HCT116 (cell line): ENCODE data around the gene ARL15. TPM values are rescaled to one million over a fixed set of nuclear protein-coding genes. Genes with fewer than 3 reads are reported as not detected.

Source experiments
- ATAC-seq: fragments of 200-7000 bp; cut with Tn5 transposase; 2 replicates; pipeline ENCODE4 v1.9.1; 2020; ENCODE audit warnings: mild to moderate bottlenecking, moderate library complexity
- BruUV-seq: library from RNA; stranded (reverse); fragments of 400-500 nt; replicated peaks from 2 replicates; lab custom pipeline; 2021; lab: Mats Ljungman, UMichigan
- CTCF ChIA-PET: fragments of 300-600 bp; sonication (Branson Sonifier 250); formaldehyde crosslinking; loops from one replicate; lab custom pipeline; 2021; ENCODE audit warnings: antibody characterized with exemption; lab: Charles Lee
- POLR2A ChIA-PET: fragments of 300-600, 350-600 bp; sonication (Branson Sonifier 250); formaldehyde crosslinking; loops from one replicate; lab custom pipeline; 2021; ENCODE audit warnings: antibody characterized with exemption; lab: Charles Lee
- RAD21 ChIA-PET, 2 experiments: fragments of 300-600 bp; sonication (Branson Sonifier 250); formaldehyde crosslinking; loops; one replicate each; lab custom pipeline; 2023; ENCODE audit warnings: low total read pairs in 2 of 2; ENCODE audit not compliant: uncharacterized antibody in 2 of 2, unreplicated experiment in 2 of 2, low non-redundant PET in 1 of 2; lab: Charles Lee
- DNase-seq: peaks from one replicate; pipeline ENCODE4 v3.0.0-alpha.2; 2010; ENCODE audit warnings: low read depth, low spot score
- H2AFZ ChIP-seq: fragments of 200-600 bp; shearing (Covaris generic), sonication (generic); 2 replicates; pipeline ENCODE4 v1.6.1; 2017; ENCODE audit warnings: low read depth, mixed run types, mixed read lengths, antibody characterized with exemption, low read length; ENCODE audit not compliant: poor library complexity, severe bottlenecking
- H3K27ac ChIP-seq: 2 replicates; pipeline ENCODE4 v1.5.1; 2012; ENCODE audit warnings: low read depth, low read length
- H3K27me3 ChIP-seq: fragments of 200-600 bp; sonication (generic); 2 replicates; pipeline ENCODE4 v1.6.1; 2016; ENCODE audit warnings: mixed run types, low read length, mixed read lengths; ENCODE audit not compliant: insufficient read depth
- H3K36me3 ChIP-seq, 2 experiments: fragments of 200-500 bp in 1 of 2; fragments of 200-600 bp in 1 of 2; sonication (Bioruptor generic) in 1 of 2; sonication (generic) in 1 of 2; 2 replicates each; pipeline versions ENCODE4 v1.5.1 to v1.6.1; 2014 to 2016; ENCODE audit warnings: low read length in 2 of 2, inconsistent platforms in 1 of 2, mixed read lengths in 1 of 2, mixed run types in 1 of 2; ENCODE audit not compliant: insufficient read depth in 2 of 2, control insufficient read depth in 1 of 2
- H3K4me1 ChIP-seq, 2 experiments: fragments of 200-600 bp in 1 of 2; sonication (generic) in 1 of 2; 2 replicates each; pipeline versions ENCODE4 v1.5.1 to v1.6.1; 2012 to 2017; ENCODE audit warnings: low read length in 2 of 2, inconsistent platforms in 1 of 2, mild to moderate bottlenecking in 1 of 2, mixed read lengths in 1 of 2, mixed run types in 1 of 2, moderate library complexity in 1 of 2; ENCODE audit not compliant: insufficient read depth in 2 of 2, control insufficient read depth in 1 of 2
- H3K4me2 ChIP-seq: fragments of 200-600 bp; sonication (generic); 2 replicates; pipeline ENCODE4 v1.6.1; 2017; ENCODE audit warnings: mixed run types, low read length, mixed read lengths
- H3K4me3 ChIP-seq, 2 experiments: fragments of 200-600 bp in 1 of 2; sonication (generic) in 1 of 2; replicated peaks in 1 of 2; 2 replicates each; pipeline ENCODE4 v1.5.1; 2011 to 2016; ENCODE audit warnings: low read length in 2 of 2, control low read depth in 1 of 2, low read depth in 1 of 2, mild to moderate bottlenecking in 1 of 2, mixed read lengths in 1 of 2, mixed run types in 1 of 2
- H3K79me2 ChIP-seq: fragments of 200-600 bp; sonication (generic); 2 replicates; pipeline ENCODE4 v1.6.1; 2017; ENCODE audit warnings: mild to moderate bottlenecking, mixed run types, low read length, moderate library complexity, mixed read lengths; ENCODE audit not compliant: insufficient read depth
- H3K9ac ChIP-seq: fragments of 200-600 bp; sonication (generic); 2 replicates; pipeline ENCODE4 v1.6.1; 2016; ENCODE audit warnings: low read length, mixed read lengths
- H3K9me2 ChIP-seq: fragments of 200-600 bp; sonication (generic), shearing (Covaris generic); 2 replicates; pipeline ENCODE4 v1.6.1; 2017; ENCODE audit warnings: mixed run types, mild to moderate bottlenecking, moderate library complexity; ENCODE audit not compliant: insufficient read depth
- H3K9me3 ChIP-seq, 2 experiments: fragments of 200-500 bp in 1 of 2; fragments of 200-600 bp in 1 of 2; sonication (Bioruptor generic) in 1 of 2; sonication (generic) in 1 of 2; 2 replicates each; pipeline ENCODE4 v1.6.1; 2014 to 2017; ENCODE audit warnings: low read length in 2 of 2, mixed read lengths in 2 of 2, inconsistent platforms in 1 of 2, low read depth in 1 of 2, mild to moderate bottlenecking in 1 of 2, mixed run types in 1 of 2, moderate library complexity in 1 of 2; ENCODE audit not compliant: control insufficient read depth in 1 of 2, insufficient read depth in 1 of 2
- H4K20me1 ChIP-seq: fragments of 200-600 bp; sonication (generic), shearing (Covaris generic); 2 replicates; pipeline ENCODE4 v1.6.1; 2017; ENCODE audit warnings: mixed run types, mild to moderate bottlenecking, moderate library complexity; ENCODE audit not compliant: insufficient read depth
- ATF3 ChIP-seq: IDR thresholded peaks from 2 replicates; pipeline ENCODE4 v1.6.1; 2012
- CEBPB ChIP-seq: IDR thresholded peaks from 2 replicates; pipeline ENCODE4 v1.6.1; 2012; ENCODE audit warnings: low read depth
- EGR1 ChIP-seq: IDR thresholded peaks from 2 replicates; pipeline ENCODE4 v1.6.1; 2012; ENCODE audit warnings: low read depth
- EZH2 ChIP-seq: fragments of 200-600 bp; sonication (generic); IDR thresholded peaks from 2 replicates; pipeline ENCODE4 v1.6.1; 2017; ENCODE audit warnings: antibody characterized with exemption, mixed run types
- EZH2phosphoT487 ChIP-seq: fragments of 200-600 bp; IDR thresholded peaks from 2 replicates; pipeline ENCODE4 v1.6.1; 2018; ENCODE audit warnings: antibody characterized with exemption, borderline replicate concordance
- MAX ChIP-seq: IDR thresholded peaks from 2 replicates; pipeline ENCODE4 v1.6.1; 2012
- POLR2AphosphoS5 ChIP-seq: IDR thresholded peaks from 2 replicates; pipeline ENCODE4 v1.6.1; 2011; ENCODE audit warnings: mild to moderate bottlenecking, low read depth, low read length, moderate library complexity
- SP1 ChIP-seq: IDR thresholded peaks from 2 replicates; pipeline ENCODE4 v1.6.1; 2012; ENCODE audit warnings: low read depth
- YY1 ChIP-seq: IDR thresholded peaks from 2 replicates; pipeline ENCODE4 v1.6.1; 2011; ENCODE audit warnings: low read length, low read depth, moderate library complexity, mild to moderate bottlenecking; ENCODE audit not compliant: insufficient replicate concordance; ENCODE audit errors: extremely low read depth
- ZFX ChIP-seq: fragments of 450-650 bp; IDR thresholded peaks from 2 replicates; pipeline ENCODE4 v1.6.1; 2017
- intact Hi-C: fragments of 100-400 bp; cut with micrococcal nuclease; formaldehyde crosslinking; loops from 2 replicates; pipeline ENCODE4 v1.10.0; 2022
- total RNA-seq: library from RNA; stranded (reverse); gene quantifications from one replicate; pipeline ENCODE4 v1.2.1, GENCODE V29; 2021; ENCODE audit not compliant: unreplicated experiment

Gene ARL15
- total RNA-seq, 1 experiment from 2014 or later: 15.0 TPM

- TF ChIP-seq YY1: no peak
These were observed 359.8 kb downstream of the ARL15 start (continued) for GRCh38 chr5:53950621-53951020.

- ChIA-PET CTCF (no interaction called here), RAD21 (no interaction called here), POLR2A (no interaction called here)
- no peak overlapping the region for H3K27ac ChIP-seq
- peaks cover 0 to 6% of the 10 kb centered on the region in 2 experiments; a peak in 1 of 4 replicates for H3K4me1 ChIP-seq
- ATAC-seq: no peak
- H3K4me3 ChIP-seq: no peak overlapping the region
- no peaks in the 10 kb centered on the region for H3K9me3 ChIP-seq
- no peak overlapping the region for H3K9ac ChIP-seq
- no peaks in the 10 kb centered on the region for H4K20me1 ChIP-seq
- H3K79me2 ChIP-seq: no peaks in the 10 kb centered on the region
- no peak overlapping the region for H3K4me2 ChIP-seq
- intact Hi-C loops: no loop called here
- H2AFZ ChIP-seq: no peak overlapping the region
- no peak for DNase-seq
- no TSS peak for BruUV-seq
- no peaks in the 10 kb centered on the region for H3K36me3 ChIP-seq
- H3K9me2 ChIP-seq: no peaks in the 10 kb centered on the region
- H3K27me3 ChIP-seq: no peaks in the 10 kb centered on the region
- no peak for TF ChIP-seq ZFX
- no peak for TF ChIP-seq SP1
- TF ChIP-seq EGR1: no peak
- no peak for TF ChIP-seq MAX
- no peak for TF ChIP-seq ATF3
- no peak for TF ChIP-seq EZH2phosphoT487
- TF ChIP-seq EZH2: no peak
- no peak for TF ChIP-seq CEBPB
- TF ChIP-seq POLR2AphosphoS5: no peak
These were observed 361.8 kb downstream of the ARL15 start for GRCh38 chr5:53948598-53948997.
